HG02981 (cell line): Measurements from ENCODE around the gene VAMP5.
"Not testable (repeated sequence)": the region's sequence is repeated elsewhere in the genome, so short reads cannot be mapped to it uniquely, and the experiment has no call there.

Experiments used
- ATAC-seq: cut with Tn5 transposase; IDR thresholded peaks from one replicate; pipeline ENCODE4 v1.9.1; 2021; ENCODE audit warnings: mild to moderate bottlenecking, moderate library complexity; ENCODE audit not compliant: unreplicated experiment

Gene VAMP5

GRCh38 chr2:85584354-85584856 is at the start of gene VAMP5:
Gene VAMP5, plus strand, starts transcription at chr2:85584431. Its CDS starts 60 bp downstream, at chr2:85584491.
- peak; percentile 29 for ATAC-seq

- ATAC-seq = no peak
These were observed 49.4 kb upstream of the VAMP5 start for GRCh38 chr2:85534881-85535280.

GRCh38 chr2:85536479-85536878 is 47.8 kb upstream of the VAMP5 start:
- no peak for ATAC-seq

- ATAC-seq = no peak
These were observed 46.4 kb upstream of the VAMP5 start for GRCh38 chr2:85537600-85538506.

GRCh38 chr2:85538507-85539360 is 45.5 kb upstream of the VAMP5 start, which contains the start of gene MAT2A:
Gene MAT2A, plus strand, starts transcription at chr2:85539168. Its CDS starts 120 bp downstream, at chr2:85539288.
- ATAC-seq = peak; percentile 67

GRCh38 chr2:85539361-85540132 is 44.7 kb upstream of the VAMP5 start:
- ATAC-seq = peak; percentile 21

GRCh38 chr2:85540133-85540648 is 44.0 kb upstream of the VAMP5 start:
- ATAC-seq = no peak

GRCh38 chr2:85541262-85541661 is 43.0 kb upstream of the VAMP5 start:
- no peak for ATAC-seq

GRCh38 chr2:85541753-85542457 is 42.3 kb upstream of the VAMP5 start:
- ATAC-seq = no peak

- ATAC-seq = no peak
These were observed 41.5 kb upstream of the VAMP5 start for GRCh38 chr2:85542777-85543176.

- not testable (repeated sequence) for ATAC-seq
These were observed 40.0 kb upstream of the VAMP5 start for GRCh38 chr2:85544254-85544691.

- not testable (repeated sequence) for ATAC-seq
These were observed 39.1 kb upstream of the VAMP5 start for GRCh38 chr2:85544915-85545779.

- no peak for ATAC-seq
These were observed 38.4 kb upstream of the VAMP5 start for GRCh38 chr2:85545780-85546240.

GRCh38 chr2:85547089-85547858 is 37.0 kb upstream of the VAMP5 start:
- ATAC-seq = no peak

- ATAC-seq = no peak
These were observed 36.2 kb upstream of the VAMP5 start for GRCh38 chr2:85547859-85548607.

GRCh38 chr2:85548608-85548900 is 35.7 kb upstream of the VAMP5 start:
- no peak for ATAC-seq

- no peak for ATAC-seq
These were observed 35.1 kb upstream of the VAMP5 start for GRCh38 chr2:85549095-85549494.
